ENCODE measurements around the gene SLC17A9. TPM values are rescaled to one million over a fixed set of nuclear protein-coding genes. Genes with fewer than 3 reads are reported as not detected.

Gene SLC17A9
- total and polyA plus RNA-seq, 4 donors, result 5.3 to 54.5 (median 18.2) TPM

- H3K36me3 ChIP-seq (ENCODE audit: control insufficient read depth in 1 of 2, insufficient read depth in 2 of 2, low read length in 1 of 2), result peaks cover 0 to 2% of the 10 kb centered on the region in 2 donors
These were observed 14.0 kb downstream of the SLC17A9 start for GRCh38 chr20:62966212-62967148.

GRCh38 chr20:62967149-62967501 lies 14.6 kb downstream of the SLC17A9 start:
- Histone ChIP-seq H3K36me3 (ENCODE audit: control insufficient read depth in 1 of 2, insufficient read depth in 2 of 2, low read length in 1 of 2) (peaks cover 0 to 2% of the 10 kb centered on the region in 2 donors), H3K4me1 (ENCODE audit: control insufficient read depth in 1 of 2, insufficient read depth in 2 of 2, low read length in 2 of 2) (no peaks in the 10 kb centered on the region), H3K9me3 (ENCODE audit: control insufficient read depth, low read length) (no peaks in the 10 kb centered on the region), H3K27me3 (ENCODE audit: control insufficient read depth in 1 of 2, insufficient read depth in 2 of 2, low read length in 1 of 2) (no peaks in the 10 kb centered on the region), H3K4me3 (ENCODE audit: low read length in 2 of 2) (no peak overlapping the region), H3K27ac (ENCODE audit: low read depth in 1 of 2, low read length in 2 of 2) (no peak overlapping the region)
- DNase-seq (no peak), ATAC-seq (ENCODE audit: low FRiP score) (no peak)
- WGBS, 2 donors, result 94 to 98% methylated on average over 6 of the region's 6 CpGs
- intact Hi-C loops (cut with DNase I), result no loop called here

More at GRCh38 chr20:62966212-62967148, 14.0 kb downstream of the SLC17A9 start:
- no peak for DNase-seq
- no peaks in the 10 kb centered on the region for H3K27me3 ChIP-seq (ENCODE audit: control insufficient read depth in 1 of 2, insufficient read depth in 2 of 2, low read length in 1 of 2)
- H3K9me3 ChIP-seq (ENCODE audit: control insufficient read depth, low read length), result no peaks in the 10 kb centered on the region
- ATAC-seq (ENCODE audit: low FRiP score), result no peak
- H3K4me1 ChIP-seq (ENCODE audit: control insufficient read depth in 1 of 2, insufficient read depth in 2 of 2, low read length in 2 of 2), result no peaks in the 10 kb centered on the region
- no peak overlapping the region for H3K4me3 ChIP-seq (ENCODE audit: low read length in 2 of 2)
- intact Hi-C loops (cut with DNase I), result no loop called here
- no peak overlapping the region for H3K27ac ChIP-seq (ENCODE audit: low read depth in 1 of 2, low read length in 2 of 2)
- 95 to 97% methylated on average over 22 to 26 of the region's 27 CpGs for WGBS, 2 donors

GRCh38 chr20:62967628-62968351 lies 15.3 kb downstream of the SLC17A9 start:
- ATAC-seq (ENCODE audit: low FRiP score) (no peak), DNase-seq (no peak)
- H3K9me3 ChIP-seq (ENCODE audit: control insufficient read depth, low read length), result no peaks in the 10 kb centered on the region
- intact Hi-C loops (cut with DNase I), result no loop called here
- no peak overlapping the region for H3K27ac ChIP-seq (ENCODE audit: low read depth in 1 of 2, low read length in 2 of 2)
- H3K36me3 ChIP-seq (ENCODE audit: control insufficient read depth in 1 of 2, insufficient read depth in 2 of 2, low read length in 1 of 2), result peaks cover 0 to 2% of the 10 kb centered on the region in 2 donors
- no peaks in the 10 kb centered on the region for H3K4me1 ChIP-seq (ENCODE audit: control insufficient read depth in 1 of 2, insufficient read depth in 2 of 2, low read length in 2 of 2)
- H3K27me3 ChIP-seq (ENCODE audit: control insufficient read depth in 1 of 2, insufficient read depth in 2 of 2, low read length in 1 of 2), result no peaks in the 10 kb centered on the region
- 90 to 97% methylated on average over 27 of the region's 27 CpGs for WGBS, 2 donors
- no peak overlapping the region for H3K4me3 ChIP-seq (ENCODE audit: low read length in 2 of 2)

- intact Hi-C loops (cut with DNase I), result no loop called here
- no peaks in the 10 kb centered on the region for H3K27me3 ChIP-seq (ENCODE audit: control insufficient read depth in 1 of 2, insufficient read depth in 2 of 2, low read length in 1 of 2)
- DNase-seq (no peak), ATAC-seq (ENCODE audit: low FRiP score) (no peak)
- no peaks in the 10 kb centered on the region for H3K36me3 ChIP-seq (ENCODE audit: control insufficient read depth in 1 of 2, insufficient read depth in 2 of 2, low read length in 1 of 2)
- WGBS, 2 donors, result 72 to 77% methylated on average over 21 of the region's 21 CpGs
- no peak overlapping the region for H3K27ac ChIP-seq (ENCODE audit: low read depth in 1 of 2, low read length in 2 of 2)
- no peak overlapping the region for H3K4me3 ChIP-seq (ENCODE audit: low read length in 2 of 2)
- H3K4me1 ChIP-seq (ENCODE audit: control insufficient read depth in 1 of 2, insufficient read depth in 2 of 2, low read length in 2 of 2), result no peaks in the 10 kb centered on the region
- H3K9me3 ChIP-seq (ENCODE audit: control insufficient read depth, low read length), result no peaks in the 10 kb centered on the region
These were observed 16.1 kb downstream of the SLC17A9 start for GRCh38 chr20:62968378-62969178.

- H3K4me1 ChIP-seq (ENCODE audit: control insufficient read depth in 1 of 2, insufficient read depth in 2 of 2, low read length in 2 of 2), result no peaks in the 10 kb centered on the region
- H3K9me3 ChIP-seq (ENCODE audit: control insufficient read depth, low read length), result no peaks in the 10 kb centered on the region
- no peak overlapping the region for H3K4me3 ChIP-seq (ENCODE audit: low read length in 2 of 2)
- no peak for ATAC-seq (ENCODE audit: low FRiP score)
- intact Hi-C loops (cut with DNase I), result no loop called here
- H3K27me3 ChIP-seq (ENCODE audit: control insufficient read depth in 1 of 2, insufficient read depth in 2 of 2, low read length in 1 of 2), result no peaks in the 10 kb centered on the region
- no peak for DNase-seq
- H3K27ac ChIP-seq (ENCODE audit: low read depth in 1 of 2, low read length in 2 of 2), result no peak overlapping the region
- no peaks in the 10 kb centered on the region for H3K36me3 ChIP-seq (ENCODE audit: control insufficient read depth in 1 of 2, insufficient read depth in 2 of 2, low read length in 1 of 2)
- 37 to 41% methylated on average over 16 of the region's 16 CpGs for WGBS, 2 donors
These were observed 16.8 kb downstream of the SLC17A9 start for GRCh38 chr20:62969179-62969760.

- Histone ChIP-seq H3K4me3 (ENCODE audit: low read length in 2 of 2) (no peak overlapping the region), H3K27ac (ENCODE audit: low read depth in 1 of 2, low read length in 2 of 2) (no peak overlapping the region), H3K27me3 (ENCODE audit: control insufficient read depth in 1 of 2, insufficient read depth in 2 of 2, low read length in 1 of 2) (no peaks in the 10 kb centered on the region), H3K4me1 (ENCODE audit: control insufficient read depth in 1 of 2, insufficient read depth in 2 of 2, low read length in 2 of 2) (no peaks in the 10 kb centered on the region), H3K36me3 (ENCODE audit: control insufficient read depth in 1 of 2, insufficient read depth in 2 of 2, low read length in 1 of 2) (no peaks in the 10 kb centered on the region), H3K9me3 (ENCODE audit: control insufficient read depth, low read length) (no peaks in the 10 kb centered on the region)
- ATAC-seq (ENCODE audit: low FRiP score) (no peak), DNase-seq (no peak)
- WGBS, 2 donors, result 65 to 74% methylated on average over 8 of the region's 8 CpGs
- intact Hi-C loops (cut with DNase I), result no loop called here
These were observed 17.4 kb downstream of the SLC17A9 start for GRCh38 chr20:62969939-62970306.

- Histone ChIP-seq H3K4me1 (ENCODE audit: control insufficient read depth in 1 of 2, insufficient read depth in 2 of 2, low read length in 2 of 2) (no peaks in the 10 kb centered on the region), H3K9me3 (ENCODE audit: control insufficient read depth, low read length) (no peaks in the 10 kb centered on the region), H3K36me3 (ENCODE audit: control insufficient read depth in 1 of 2, insufficient read depth in 2 of 2, low read length in 1 of 2) (no peaks in the 10 kb centered on the region), H3K4me3 (ENCODE audit: low read length in 2 of 2) (no peak overlapping the region), H3K27ac (ENCODE audit: low read depth in 1 of 2, low read length in 2 of 2) (no peak overlapping the region), H3K27me3 (ENCODE audit: control insufficient read depth in 1 of 2, insufficient read depth in 2 of 2, low read length in 1 of 2) (no peaks in the 10 kb centered on the region)
- ATAC-seq (ENCODE audit: low FRiP score) (no peak), DNase-seq (no peak)
- intact Hi-C loops (cut with DNase I), result no loop called here
- WGBS, 2 donors, result 33 to 45% methylated on average over 33 of the region's 33 CpGs
These were observed 18.1 kb downstream of the SLC17A9 start for GRCh38 chr20:62970307-62971210.

All from aorta (tissue), 5 donors.